ENCODE results near the gene PRICKLE1. TPM values are rescaled to one million over a fixed set of nuclear protein-coding genes. Genes with fewer than 3 reads are reported as not detected.

The PRICKLE1 gene
- total RNA-seq, result 1 to 10 TPM in 3 of 4 donors, under 1 TPM in 1; 0.19 to 8.0 (median 2.7) TPM

DNA sequence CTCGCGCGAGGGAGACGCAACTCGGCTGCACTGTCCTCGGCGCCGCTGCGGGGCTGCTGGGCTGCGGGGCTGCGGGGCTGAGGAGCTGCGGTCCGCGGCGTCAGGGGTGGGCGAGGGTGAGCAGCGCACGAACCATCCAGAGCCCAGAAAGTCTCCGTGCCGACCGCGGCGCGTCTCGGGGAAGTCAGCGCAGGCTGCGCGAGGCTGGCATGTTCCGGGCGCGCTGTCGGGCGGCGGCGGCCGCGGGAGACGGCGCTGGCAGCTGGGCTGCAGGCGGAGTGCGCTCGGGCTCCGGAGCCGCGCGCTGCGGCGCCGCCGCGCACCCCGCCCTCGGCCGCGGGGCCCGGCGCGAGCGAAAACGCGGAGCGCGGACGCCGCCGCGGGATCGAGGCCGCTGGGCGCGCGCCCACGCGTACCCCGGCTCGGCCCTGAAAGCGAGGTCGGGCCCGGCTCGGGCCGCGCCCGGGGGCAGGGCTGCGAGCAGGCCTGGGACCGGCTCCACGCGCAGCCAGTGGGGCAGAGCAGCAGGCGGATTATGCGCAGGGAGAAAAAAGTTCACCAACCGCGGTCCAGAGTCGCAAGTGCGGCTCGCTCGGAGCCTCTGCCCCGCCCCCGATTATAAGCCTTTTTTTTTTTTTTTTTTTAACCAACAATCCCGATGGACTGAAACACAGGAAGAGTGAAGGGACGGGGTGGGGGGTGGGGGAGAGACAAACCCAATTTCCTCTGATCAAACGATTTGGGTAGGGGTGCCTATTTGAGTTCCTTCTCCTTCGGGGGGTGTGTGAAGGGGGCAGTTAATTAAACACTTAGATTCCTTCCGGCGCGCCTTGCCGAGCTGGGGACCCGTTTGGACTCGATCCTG, at the start of gene PRICKLE1:
TSS of gene PRICKLE1 (minus strand) at position 282 of the 865 bp plus-strand sequence. CDS start 117,230 bp downstream, outside the sequence.
- 1 to 3% methylated on average over 18 to 21 of the region's 107 CpGs for WGBS, 2 donors
- no peak for TF ChIP-seq POLR2A (IDR thresholded peaks at IDR 0.05)
- TF ChIP-seq, protein P1, sequence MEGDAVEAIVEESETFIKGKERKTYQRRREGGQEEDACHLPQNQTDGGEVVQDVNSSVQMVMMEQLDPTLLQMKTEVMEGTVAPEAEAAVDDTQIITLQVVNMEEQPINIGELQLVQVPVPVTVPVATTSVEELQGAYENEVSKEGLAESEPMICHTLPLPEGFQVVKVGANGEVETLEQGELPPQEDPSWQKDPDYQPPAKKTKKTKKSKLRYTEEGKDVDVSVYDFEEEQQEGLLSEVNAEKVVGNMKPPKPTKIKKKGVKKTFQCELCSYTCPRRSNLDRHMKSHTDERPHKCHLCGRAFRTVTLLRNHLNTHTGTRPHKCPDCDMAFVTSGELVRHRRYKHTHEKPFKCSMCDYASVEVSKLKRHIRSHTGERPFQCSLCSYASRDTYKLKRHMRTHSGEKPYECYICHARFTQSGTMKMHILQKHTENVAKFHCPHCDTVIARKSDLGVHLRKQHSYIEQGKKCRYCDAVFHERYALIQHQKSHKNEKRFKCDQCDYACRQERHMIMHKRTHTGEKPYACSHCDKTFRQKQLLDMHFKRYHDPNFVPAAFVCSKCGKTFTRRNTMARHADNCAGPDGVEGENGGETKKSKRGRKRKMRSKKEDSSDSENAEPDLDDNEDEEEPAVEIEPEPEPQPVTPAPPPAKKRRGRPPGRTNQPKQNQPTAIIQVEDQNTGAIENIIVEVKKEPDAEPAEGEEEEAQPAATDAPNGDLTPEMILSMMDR (IDR thresholded peaks at IDR 0.05), result no peak
- H3K27ac ChIP-seq, result peak within 1 kb of the TSS; percentile 31 to 82 (median 66)
- H3K27me3 ChIP-seq, result peaks cover 0 to 52% (median 3%) of the 10 kb centered on the region in 4 donors
- H3K4me3 ChIP-seq, result peak within 1 kb of the TSS; percentile 56 to 91 (median 72)
- peaks cover 10 to 54% (median 20%) of the 10 kb centered on the region in 3 donors for H3K4me1 ChIP-seq
- intact Hi-C loops (cut with DNase I), result no loop called here
- no peak for DNase-seq
- H3K36me3 ChIP-seq, result no peaks in the 10 kb centered on the region
- no peaks in the 10 kb centered on the region for H3K9me3 ChIP-seq

DNA sequence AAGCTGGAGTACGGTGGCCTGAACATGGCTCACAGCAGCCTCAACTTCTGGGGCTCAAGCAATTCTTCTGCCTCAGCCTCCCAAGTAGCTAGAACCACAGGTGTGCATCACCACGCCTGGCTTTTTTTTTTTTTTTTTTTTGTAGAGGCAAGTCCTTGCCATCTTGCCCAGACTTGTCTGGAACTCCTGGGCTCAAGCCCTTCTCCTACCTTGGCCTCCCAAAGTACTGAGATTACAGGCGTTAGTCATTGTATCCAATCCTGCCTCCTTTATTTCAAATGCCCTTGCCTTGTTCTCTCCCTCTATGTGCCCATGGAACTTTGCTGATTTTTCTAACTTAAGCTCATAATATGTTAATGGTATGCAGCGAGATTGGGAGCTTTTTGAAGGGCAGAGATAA, 49.2 kb upstream of the PRICKLE1 start:
- H3K27me3 ChIP-seq, result no peaks in the 10 kb centered on the region
- H3K36me3 ChIP-seq, result no peaks in the 10 kb centered on the region
- TF ChIP-seq, protein P1 (IDR thresholded peaks at IDR 0.05), result no peak
- TF ChIP-seq POLR2A (IDR thresholded peaks at IDR 0.05), result no peak
- 73 to 94% methylated on average over 2 to 4 of the region's 4 CpGs for WGBS, 2 donors
- no peak overlapping the region for H3K27ac ChIP-seq
- H3K9me3 ChIP-seq, result no peaks in the 10 kb centered on the region
- H3K4me3 ChIP-seq, result no peak overlapping the region
- intact Hi-C loops (cut with DNase I), result no loop called here
- no peak for DNase-seq
- no peaks in the 10 kb centered on the region for H3K4me1 ChIP-seq

DNA sequence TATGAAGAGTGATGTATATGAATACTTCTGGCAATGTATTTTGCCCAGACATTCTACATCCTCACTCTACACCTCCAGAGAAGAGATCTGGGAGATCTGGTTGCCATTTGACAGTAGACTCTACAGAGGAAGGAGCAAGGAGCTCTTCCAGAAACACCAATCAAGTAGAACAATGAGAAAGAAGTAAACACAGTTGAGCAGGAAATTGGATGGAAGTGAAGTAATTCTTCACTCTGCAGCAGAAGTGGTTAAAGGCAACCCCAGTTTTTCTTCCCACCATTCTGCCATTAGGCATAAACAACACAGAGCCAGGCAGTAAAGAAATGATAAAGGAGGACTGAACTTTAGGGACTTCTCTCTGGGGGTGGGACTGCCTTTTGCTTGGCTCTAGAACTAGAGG, 48.5 kb upstream of the PRICKLE1 start:
- intact Hi-C loops (cut with DNase I), result no loop called here
- Histone ChIP-seq H3K4me1 (no peaks in the 10 kb centered on the region), H3K36me3 (no peaks in the 10 kb centered on the region), H3K27ac (no peak overlapping the region), H3K27me3 (no peaks in the 10 kb centered on the region), H3K4me3 (no peak overlapping the region), H3K9me3 (no peaks in the 10 kb centered on the region)
- DNase-seq, result no peak
- TF ChIP-seq, protein P1 (IDR thresholded peaks at IDR 0.05), result no peak
- TF ChIP-seq POLR2A (IDR thresholded peaks at IDR 0.05), result no peak

DNA sequence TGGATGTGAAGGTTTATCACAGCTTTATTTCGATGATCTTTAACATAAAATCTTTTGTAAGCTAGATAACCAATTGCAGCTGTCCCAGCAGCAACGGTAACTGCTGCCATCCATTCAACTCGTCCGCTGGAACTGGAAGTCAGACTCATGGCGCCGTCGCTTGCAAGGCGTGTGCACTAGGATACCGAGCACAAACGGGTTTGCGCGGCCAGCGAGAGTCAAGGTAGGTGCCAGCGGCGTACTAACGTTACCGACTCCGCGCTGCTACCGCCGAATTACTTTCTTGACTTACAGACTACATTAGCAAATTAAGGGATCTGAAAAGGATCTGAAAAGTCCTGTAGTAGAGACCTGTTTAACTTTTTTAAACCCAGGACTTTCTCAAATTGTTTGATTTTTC, 47.4 kb upstream of the PRICKLE1 start:
- no peaks in the 10 kb centered on the region for H3K4me1 ChIP-seq
- H3K9me3 ChIP-seq, result no peaks in the 10 kb centered on the region
- no peak for DNase-seq
- H3K36me3 ChIP-seq, result no peaks in the 10 kb centered on the region
- H3K27ac ChIP-seq, result no peak overlapping the region
- no peaks in the 10 kb centered on the region for H3K27me3 ChIP-seq
- intact Hi-C loops (cut with DNase I), result no loop called here
- no peak overlapping the region for H3K4me3 ChIP-seq
- TF ChIP-seq POLR2A (IDR thresholded peaks at IDR 0.05), result no peak
- TF ChIP-seq, protein P1 (IDR thresholded peaks at IDR 0.05), result no peak
- 93 to 96% methylated on average over 21 of the region's 21 CpGs for WGBS, 2 donors

DNA sequence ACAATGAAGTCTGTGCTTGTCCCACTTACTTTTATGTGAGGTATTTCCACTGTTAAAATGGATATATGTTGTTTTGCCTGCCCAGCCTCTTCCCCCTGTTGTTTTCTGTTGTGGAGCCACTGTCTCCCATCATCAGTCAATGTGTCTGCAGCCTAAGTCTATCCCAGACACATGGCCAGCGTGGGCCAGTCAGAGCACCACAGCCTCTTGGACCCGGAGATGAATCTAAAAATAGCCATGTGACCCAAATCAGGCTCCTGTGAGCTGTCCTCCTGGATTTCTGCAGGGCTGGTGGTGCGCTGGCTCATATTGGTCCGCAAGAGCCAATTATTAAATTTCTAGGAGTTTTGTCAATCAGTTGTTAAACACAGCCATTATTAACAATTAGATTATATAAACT, 44.0 kb upstream of the PRICKLE1 start:
- Histone ChIP-seq H3K36me3 (no peaks in the 10 kb centered on the region), H3K27ac (no peak overlapping the region), H3K4me3 (no peak overlapping the region), H3K4me1 (no peaks in the 10 kb centered on the region), H3K9me3 (no peaks in the 10 kb centered on the region), H3K27me3 (no peaks in the 10 kb centered on the region)
- 61 to 66% methylated on average over 4 of the region's 4 CpGs for WGBS, 2 donors
- intact Hi-C loops (cut with DNase I), result no loop called here
- TF ChIP-seq, protein P1 (IDR thresholded peaks at IDR 0.05), result no peak
- TF ChIP-seq POLR2A (IDR thresholded peaks at IDR 0.05), result no peak
- DNase-seq, result no peak
